Erythroblast (primary cell): ENCODE data around the gene SPATS2.

Experiments used
- DNase-seq, 2 experiments: peaks; one replicate each; lab custom pipeline; 2025; lab: John Stamatoyannopoulos, UW
- GATA1 ChIP-seq: IDR thresholded peaks from 2 replicates; pipeline ENCODE4 v1.6.1; 2011; ENCODE audit warnings: low read depth, mild to moderate bottlenecking, control low read depth, low read length, moderate library complexity
- POLR2A ChIP-seq: IDR thresholded peaks from 2 replicates; pipeline ENCODE4 v1.6.1; 2011; ENCODE audit warnings: mild to moderate bottlenecking, low read length

SPATS2 gene

DNA sequence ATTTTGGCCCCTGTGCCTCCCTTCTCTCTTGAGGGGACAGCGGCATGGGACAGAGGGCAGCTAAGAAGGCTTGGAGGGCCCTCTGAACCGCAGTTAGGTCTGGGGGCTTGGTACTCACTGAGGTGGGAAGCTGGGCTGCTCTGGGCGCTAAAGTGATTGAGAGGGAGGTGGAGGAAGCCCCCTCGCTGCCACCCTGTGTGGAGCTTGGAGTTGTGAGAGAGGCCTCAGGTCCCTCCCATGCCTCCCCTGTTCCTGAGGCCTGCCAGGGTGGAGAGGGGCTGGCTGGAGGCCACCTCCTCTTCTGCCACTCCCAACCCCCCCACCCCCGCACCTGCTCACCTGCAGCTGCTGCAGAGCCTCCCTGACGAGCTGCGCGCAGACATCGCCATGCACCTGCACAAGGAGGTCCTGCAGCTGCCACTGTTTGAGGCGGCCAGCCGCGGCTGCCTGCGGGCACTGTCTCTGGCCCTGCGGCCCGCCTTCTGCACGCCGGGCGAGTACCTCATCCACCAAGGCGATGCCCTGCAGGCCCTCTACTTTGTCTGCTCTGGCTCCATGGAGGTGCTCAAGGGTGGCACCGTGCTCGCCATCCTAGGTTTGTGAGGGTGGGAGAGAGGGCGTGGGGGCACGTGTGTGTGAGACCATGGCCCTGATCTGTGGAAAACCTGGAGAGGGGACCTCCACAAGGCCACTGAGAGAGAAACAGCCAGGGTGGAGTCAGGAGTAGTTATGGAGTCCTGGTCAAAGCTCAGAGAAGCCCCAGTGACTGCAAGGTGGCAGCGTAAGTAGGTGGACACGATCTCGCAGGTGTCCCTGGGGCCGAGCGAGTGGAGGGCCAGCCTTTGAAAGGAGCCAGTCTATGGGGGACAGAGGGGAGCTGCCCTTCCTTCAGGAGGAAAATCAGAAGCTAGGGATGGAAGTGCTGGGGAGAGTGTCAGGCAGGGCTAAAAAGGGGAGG is 182.8 kb downstream of the SPATS2 start:
- no peak for DNase-seq
- TF ChIP-seq POLR2A (no peak), GATA1 (no peak)

GRCh38 chr12:49550693-49551252 is 183.5 kb downstream of the SPATS2 start:
- no peak for TF ChIP-seq POLR2A
- TF ChIP-seq GATA1: no peak
- DNase-seq: no peak

DNA sequence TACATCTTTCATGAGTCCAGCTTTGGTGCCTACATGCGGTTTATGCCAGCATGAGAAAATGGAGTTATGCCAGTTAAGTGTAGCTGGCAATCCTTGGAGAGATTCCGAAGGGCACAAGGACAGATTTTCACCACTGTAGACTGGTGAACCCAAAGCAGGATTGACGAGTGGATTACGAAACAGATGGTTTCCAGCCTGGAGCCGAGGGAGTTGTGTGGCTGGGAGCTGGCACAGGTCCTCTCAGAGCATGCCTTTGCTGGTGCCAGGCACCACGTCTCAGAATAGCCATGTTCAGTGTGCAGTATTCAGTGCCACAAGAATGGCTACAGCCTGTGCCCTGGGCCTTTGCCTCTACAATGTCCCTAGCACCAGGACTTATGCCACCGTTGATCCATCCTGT is 184.8 kb downstream of the SPATS2 start:
- DNase-seq: no peak

GRCh38 chr12:49552425-49552824 is 185.2 kb downstream of the SPATS2 start:
- DNase-seq: no peak
- TF ChIP-seq POLR2A: no peak
- TF ChIP-seq GATA1: no peak

More for the DNA sequence above, 184.8 kb downstream of the SPATS2 start:
- TF ChIP-seq POLR2A: no peak
- no peak for TF ChIP-seq GATA1

- DNase-seq: no peak
- TF ChIP-seq POLR2A: no peak
- TF ChIP-seq GATA1: no peak
Observed at GRCh38 chr12:49552899-49553298, 185.6 kb downstream of the SPATS2 start.

GRCh38 chr12:49553512-49554088 is 186.3 kb downstream of the SPATS2 start:
- TF ChIP-seq POLR2A (no peak), GATA1 (no peak)
- DNase-seq: peak; percentile 38 to 42

- TF ChIP-seq POLR2A (no peak), GATA1 (no peak)
Observed at GRCh38 chr12:49554266-49554665, 187.0 kb downstream of the SPATS2 start.

GRCh38 chr12:49555631-49556390 is 188.5 kb downstream of the SPATS2 start:
- no peak for TF ChIP-seq POLR2A
- no peak for TF ChIP-seq GATA1
- DNase-seq: no peak

More at GRCh38 chr12:49554266-49554665, 187.0 kb downstream of the SPATS2 start:
- no peak for DNase-seq

DNA sequence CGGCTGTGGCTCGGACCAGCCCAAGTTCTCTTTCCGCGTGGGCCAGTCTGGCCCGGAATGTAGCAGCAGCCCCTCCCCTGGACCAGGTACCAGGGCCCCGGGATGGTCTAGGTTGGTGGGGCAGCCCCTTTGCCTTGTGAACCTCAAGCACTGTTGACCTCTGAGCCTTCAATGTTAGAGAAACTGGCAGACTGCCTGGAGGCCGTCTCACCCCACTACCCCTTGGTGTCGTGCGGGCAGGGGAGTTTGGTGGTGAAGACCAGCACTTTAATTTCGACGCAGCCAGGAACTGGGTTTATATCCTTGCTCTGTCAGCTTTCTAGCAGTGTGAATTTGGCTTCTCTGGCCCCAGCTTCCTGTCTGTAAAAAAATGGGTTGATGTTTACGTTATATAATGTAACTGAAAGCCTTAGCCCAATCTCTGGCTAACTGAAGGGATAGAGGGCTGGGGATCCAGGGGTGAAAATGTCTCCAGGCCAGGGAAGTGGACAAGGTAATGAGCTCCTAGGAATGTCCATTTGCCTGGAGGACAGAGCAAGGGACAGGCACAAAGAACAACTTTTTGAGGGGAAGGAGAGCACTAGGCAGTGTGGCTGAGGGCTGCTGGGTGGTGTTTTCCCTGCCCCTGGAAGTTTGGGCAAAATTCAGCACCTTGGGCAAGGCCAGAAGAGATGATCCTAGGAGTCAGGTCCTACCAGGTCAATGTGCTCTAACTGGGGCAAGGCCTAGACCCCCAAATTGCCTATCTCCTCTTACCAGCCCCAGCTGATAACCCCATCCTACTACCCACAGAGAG is 189.3 kb downstream of the SPATS2 start:
- no peak for DNase-seq
- TF ChIP-seq GATA1: no peak
- TF ChIP-seq POLR2A: no peak

- TF ChIP-seq GATA1 (no peak), POLR2A (no peak)
- no peak for DNase-seq
Observed at GRCh38 chr12:49557187-49557916, 190.1 kb downstream of the SPATS2 start.

DNA sequence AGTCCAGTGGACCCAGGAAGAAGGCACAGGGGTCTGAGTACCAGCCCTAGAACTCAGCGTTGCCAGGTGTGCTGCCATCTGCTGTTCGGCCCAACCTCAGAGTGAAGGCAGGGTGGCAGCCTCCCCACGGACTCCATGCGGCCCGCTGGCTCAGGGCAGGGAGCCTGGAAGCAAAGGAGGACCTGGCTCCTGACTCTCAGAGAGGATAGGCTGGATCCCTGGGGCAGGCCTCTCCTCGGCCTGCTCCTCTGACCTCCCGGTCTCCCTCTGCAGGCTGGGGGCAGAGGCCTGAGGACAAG is 190.6 kb downstream of the SPATS2 start:
- TF ChIP-seq GATA1 (no peak), POLR2A (no peak)
- DNase-seq: no peak

- no peak for DNase-seq
- TF ChIP-seq POLR2A (no peak), GATA1 (no peak)
Observed at GRCh38 chr12:49558526-49558925, 191.3 kb downstream of the SPATS2 start.
